Activated CD8-positive, alpha-beta memory T cell treated with anti-CD3 and anti-CD28 coated beads for 48 hours (primary cell): ENCODE data around the gene RAB11B.
"Not testable (repeated sequence)": the region's sequence is repeated elsewhere in the genome, so short reads cannot be mapped to it uniquely, and the experiment has no call there.

ENCODE experiments used
- DNase-seq, 3 experiments: peaks; one replicate each; pipeline ENCODE4 v3.0.0-alpha.2; 2020; ENCODE audit warnings: low read depth in 2 of 3, low spot score in 2 of 3

Gene RAB11B

GRCh38 chr19:8370176-8371010 lies 19.8 kb upstream of the RAB11B start:
- DNase-seq, result no peak

GRCh38 chr19:8371011-8371804 lies 19.0 kb upstream of the RAB11B start:
- DNase-seq, result no peak

DNA sequence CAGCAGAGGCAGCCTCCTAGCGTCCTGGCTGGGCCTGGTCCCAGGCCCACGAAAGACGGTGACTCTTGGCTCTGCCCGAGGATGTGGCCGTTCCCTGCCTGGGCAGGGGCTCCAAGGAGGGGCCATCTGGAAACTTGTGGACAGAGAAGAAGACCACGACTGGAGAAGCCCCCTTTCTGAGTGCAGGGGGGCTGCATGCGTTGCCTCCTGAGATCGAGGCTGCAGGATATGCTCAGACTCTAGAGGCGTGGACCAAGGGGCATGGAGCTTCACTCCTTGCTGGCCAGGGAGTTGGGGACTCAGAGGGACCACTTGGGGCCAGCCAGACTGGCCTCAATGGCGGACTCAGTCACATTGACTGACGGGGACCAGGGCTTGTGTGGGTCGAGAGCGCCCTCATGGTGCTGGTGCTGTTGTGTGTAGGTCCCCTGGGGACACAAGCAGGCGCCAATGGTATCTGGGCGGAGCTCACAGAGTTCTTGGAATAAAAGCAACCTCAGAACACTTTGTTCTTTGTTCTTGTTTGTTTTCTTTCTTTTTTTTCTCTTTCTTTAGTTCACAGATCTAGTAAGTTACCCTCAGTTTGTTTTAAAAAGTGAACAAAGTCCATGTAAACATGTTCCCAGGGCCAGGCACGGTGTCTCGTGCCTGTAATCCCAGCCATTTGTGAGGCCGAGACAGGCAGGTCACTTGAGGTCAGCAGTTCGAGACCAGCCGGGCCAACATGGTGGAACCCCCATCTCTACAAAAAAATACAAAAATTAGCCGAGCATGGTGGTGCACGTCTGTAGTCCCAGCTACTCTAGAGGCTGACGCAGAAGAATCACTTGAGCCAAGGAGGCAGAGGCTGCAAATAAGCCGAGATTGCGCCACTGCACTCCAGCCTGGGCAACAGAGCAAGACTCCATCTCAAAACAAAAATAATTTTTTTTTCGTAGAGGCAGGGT lies 16.0 kb upstream of the RAB11B start:
- DNase-seq, result no peak

- not testable (repeated sequence) for DNase-seq
Observed at GRCh38 chr19:8375766-8376165, 14.4 kb upstream of the RAB11B start.

DNA sequence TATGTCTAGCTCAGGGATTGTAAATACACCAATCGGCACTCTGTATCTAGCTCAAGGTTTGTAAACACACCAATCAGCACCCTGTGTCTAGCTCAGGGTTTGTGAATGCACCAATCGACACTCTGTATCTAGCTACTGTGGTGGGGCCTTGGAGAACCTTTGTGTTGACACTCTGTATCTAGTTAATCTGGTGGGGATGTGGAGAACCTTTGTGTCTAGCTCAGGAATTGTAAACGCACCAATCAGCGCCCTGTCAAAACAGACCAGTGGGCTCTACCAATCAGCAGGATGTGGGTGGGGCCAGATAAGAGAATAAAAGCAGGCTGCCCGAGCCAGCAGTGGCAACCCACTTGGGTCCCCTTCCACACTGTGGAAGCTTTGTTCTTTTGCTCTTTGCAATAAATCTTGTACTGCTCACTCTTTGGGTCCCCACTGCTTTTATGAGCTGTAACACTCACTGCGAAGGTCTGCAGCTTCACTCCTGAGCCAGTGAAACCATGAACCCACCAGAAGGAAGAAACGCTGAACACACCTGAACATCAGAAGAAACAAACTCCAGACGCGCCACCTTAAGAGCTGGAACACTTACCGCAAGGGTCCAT lies 13.7 kb upstream of the RAB11B start:
- DNase-seq, result not testable (repeated sequence)

DNA sequence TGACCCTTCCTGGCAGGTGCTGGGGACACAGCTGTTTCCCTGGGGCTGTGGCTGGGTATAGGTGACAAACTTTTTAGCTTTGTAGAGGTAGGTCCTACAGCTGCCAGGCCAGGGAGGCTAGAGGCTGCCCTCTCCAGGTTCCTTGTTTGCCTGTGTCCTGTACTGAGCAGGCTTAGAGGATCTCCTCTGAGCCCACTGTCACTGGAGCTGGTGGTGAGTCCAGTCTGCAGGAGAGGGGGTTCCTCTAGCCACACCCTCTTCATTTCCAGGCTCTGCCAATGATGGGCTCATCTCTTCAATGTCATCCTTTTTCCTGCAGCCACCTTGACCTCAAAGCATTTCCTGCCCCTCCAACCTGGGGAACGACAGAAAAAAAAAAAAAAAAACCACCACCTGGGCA lies 12.6 kb upstream of the RAB11B start:
- DNase-seq, result no peak

- DNase-seq, result not testable (repeated sequence)
Observed at GRCh38 chr19:8379156-8379891, 10.8 kb upstream of the RAB11B start.

- DNase-seq, result not testable (repeated sequence)
Observed at GRCh38 chr19:8384569-8384968, 5.6 kb upstream of the RAB11B start.

- not testable (repeated sequence) for DNase-seq
Observed at GRCh38 chr19:8385103-8385502, 5.1 kb upstream of the RAB11B start.

GRCh38 chr19:8385566-8385965 lies 4.6 kb upstream of the RAB11B start:
- not testable (repeated sequence) for DNase-seq

DNA sequence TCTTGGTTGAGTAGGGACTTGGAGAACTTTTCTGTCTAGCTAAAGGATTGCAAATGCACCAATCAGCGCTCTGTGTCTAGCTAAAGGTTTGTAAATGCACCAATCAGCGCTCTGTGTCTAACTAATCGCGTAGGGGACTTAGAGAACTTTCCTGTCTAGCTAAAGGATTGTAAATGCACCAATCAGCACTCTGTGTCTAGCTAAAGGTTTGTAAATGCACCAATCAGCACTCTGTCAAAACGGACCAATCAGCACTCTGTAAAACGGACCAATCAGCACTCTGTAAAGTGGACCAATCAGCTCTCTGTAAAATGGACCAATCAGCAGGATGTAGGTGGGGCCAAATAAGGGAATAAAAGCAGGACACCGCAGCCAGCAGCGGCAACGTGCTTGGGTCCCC lies 3.7 kb upstream of the RAB11B start:
- not testable (repeated sequence) for DNase-seq

GRCh38 chr19:8386990-8387389 lies 3.2 kb upstream of the RAB11B start:
- DNase-seq, result no peak

GRCh38 chr19:8387688-8388611 lies 2.2 kb upstream of the RAB11B start:
- DNase-seq, result no peak

GRCh38 chr19:8388612-8388958 lies 1.6 kb upstream of the RAB11B start:
- DNase-seq, result no peak

- DNase-seq, result peak; percentile 80 to 98 (median 96)
Observed at GRCh38 chr19:8390617-8390981, 439 bp downstream of the RAB11B start.

GRCh38 chr19:8391198-8392016 lies 1.2 kb downstream of the RAB11B start:
- no peak for DNase-seq

- no peak for DNase-seq
Observed at GRCh38 chr19:8392017-8392591, 1.9 kb downstream of the RAB11B start.
